HG02870 (cell line): Measurements from ENCODE around the gene TLCD5.

Experiments used
- ATAC-seq: cut with Tn5 transposase; IDR thresholded peaks from one replicate; pipeline ENCODE4 v1.9.1; 2021; ENCODE audit warnings: mild to moderate bottlenecking, moderate library complexity; ENCODE audit not compliant: unreplicated experiment

TLCD5 gene

GRCh38 chr11:120336641-120337354 is 11.7 kb downstream of the TLCD5 start:
- peak; percentile 30 for ATAC-seq

GRCh38 chr11:120337355-120338106 is 12.4 kb downstream of the TLCD5 start:
- no peak for ATAC-seq

GRCh38 chr11:120338107-120338933 is 13.2 kb downstream of the TLCD5 start:
- ATAC-seq: no peak

- ATAC-seq: no peak
These were observed 14.3 kb downstream of the TLCD5 start for GRCh38 chr11:120339394-120339890.

GRCh38 chr11:120340529-120340928 is 15.4 kb downstream of the TLCD5 start:
- no peak for ATAC-seq

GRCh38 chr11:120342226-120342625 is 17.1 kb downstream of the TLCD5 start:
- ATAC-seq: no peak

GRCh38 chr11:120342678-120343077 is 17.6 kb downstream of the TLCD5 start:
- ATAC-seq: no peak

- peak; percentile 67 for ATAC-seq
These were observed 18.3 kb downstream of the TLCD5 start for GRCh38 chr11:120343429-120343828.

GRCh38 chr11:120344302-120345004 is 19.4 kb downstream of the TLCD5 start:
- peak; percentile 68 for ATAC-seq

- no peak for ATAC-seq
These were observed 21.1 kb downstream of the TLCD5 start for GRCh38 chr11:120346233-120346632.

- no peak for ATAC-seq
These were observed 25.5 kb downstream of the TLCD5 start for GRCh38 chr11:120350637-120351036.

- ATAC-seq: no peak
These were observed 27.3 kb downstream of the TLCD5 start for GRCh38 chr11:120352405-120352804.

GRCh38 chr11:120354068-120354467 is 29.0 kb downstream of the TLCD5 start:
- no peak for ATAC-seq

GRCh38 chr11:120354779-120355178 is 29.7 kb downstream of the TLCD5 start:
- ATAC-seq: no peak

- ATAC-seq: no peak
These were observed 32.5 kb downstream of the TLCD5 start for GRCh38 chr11:120357620-120358019.

- ATAC-seq: no peak
These were observed 33.6 kb downstream of the TLCD5 start for GRCh38 chr11:120358729-120359128.

GRCh38 chr11:120363436-120363835 is 38.3 kb downstream of the TLCD5 start:
- no peak for ATAC-seq

- ATAC-seq: no peak
These were observed 40.4 kb downstream of the TLCD5 start for GRCh38 chr11:120365512-120365911.

GRCh38 chr11:120372296-120372695 is 47.2 kb downstream of the TLCD5 start:
- no peak for ATAC-seq

- ATAC-seq: no peak
These were observed 50.0 kb downstream of the TLCD5 start for GRCh38 chr11:120375076-120375475.
